A549 treated with CpdA at 1 μM for 4 hours (cell line): ENCODE data around the gene CLEC7A. TPM values are rescaled to one million over a fixed set of nuclear protein-coding genes. Genes with fewer than 3 reads are reported as not detected.

ENCODE experiments used
- total RNA-seq: library from RNA; stranded (reverse); fragments of 200-300 nt; extraction: Qiagen RNA extraction; gene quantifications from 5 replicates; pipeline ENCODE4 v1.2.3, GENCODE V29; 2022; ENCODE audit warnings: low read depth

The CLEC7A gene
- total RNA-seq: not detected in 5 replicates

DNA sequence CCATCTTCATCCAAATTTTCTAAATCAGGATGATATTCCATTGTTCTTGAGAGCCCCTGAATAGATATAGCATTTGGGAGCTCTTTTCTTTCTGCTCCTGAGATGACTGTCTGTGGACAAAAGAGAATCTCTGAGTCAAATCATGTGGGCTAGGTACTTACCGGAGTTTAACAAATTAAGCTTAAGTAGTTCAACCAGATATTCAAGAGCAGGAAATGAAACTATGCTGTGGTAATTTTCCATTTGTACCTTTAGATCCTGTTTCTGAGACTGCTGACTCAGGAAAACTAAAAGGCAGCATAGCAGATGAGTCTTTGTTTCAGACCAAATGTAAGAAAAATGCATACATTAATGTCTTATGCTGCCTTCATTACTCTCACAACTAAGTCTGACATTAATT, at the start of gene CLEC7A:
Gene CLEC7A, minus strand, starts transcription at position 158 of the 400 bp plus-strand sequence. Its CDS starts 117 bp downstream, at position 41.

GRCh38 chr12:10178821-10179220, 48.8 kb upstream of the CLEC7A start, which contains the start of gene TMEM52B:
Gene TMEM52B, plus strand, starts transcription at chr12:10179032. Its CDS starts 543 bp downstream, at chr12:10179575.

DNA sequence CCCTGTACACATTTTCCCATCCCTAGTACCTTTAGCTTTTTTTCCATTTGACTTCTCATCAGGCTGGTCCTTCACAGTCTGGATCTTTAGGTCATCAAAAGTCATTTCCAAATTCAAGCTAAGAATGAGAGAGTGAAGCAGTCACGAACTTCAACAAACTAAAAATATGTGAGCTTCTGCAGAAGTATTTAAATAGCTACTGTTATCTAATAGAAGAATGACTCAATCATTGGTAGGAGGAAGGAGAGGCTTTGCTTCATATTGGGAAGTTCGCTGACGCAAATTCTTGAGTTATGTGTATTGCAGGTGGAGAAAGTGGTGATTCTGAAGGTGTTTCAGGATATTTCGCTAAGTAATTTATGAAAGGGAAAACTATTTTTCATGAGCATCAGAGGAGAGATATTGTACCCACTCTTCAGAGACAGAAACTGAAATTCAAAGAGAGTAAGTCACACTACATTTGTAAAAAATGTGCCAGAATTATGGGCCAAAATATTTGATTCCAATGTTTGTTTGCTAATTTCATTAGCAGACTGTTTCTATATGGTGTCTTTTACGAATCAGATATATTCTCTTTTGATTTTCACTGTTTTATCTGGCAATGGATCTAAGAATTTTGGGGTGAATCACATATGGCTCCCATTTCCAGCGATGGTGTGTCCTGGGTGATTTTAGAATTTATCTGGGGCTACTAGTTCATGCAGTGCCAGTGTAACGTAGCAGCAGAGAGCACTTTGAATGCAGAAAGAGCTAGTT, 42.2 kb upstream of the CLEC7A start, which contains the start of gene OLR1:
Gene OLR1, minus strand, starts transcription at position 160 of the 756 bp plus-strand sequence. Its CDS starts 55 bp downstream, at position 105.

GRCh38 chr12:10098791-10099190, 31.2 kb downstream of the CLEC7A start, which contains the start of gene CLEC1A:
Gene CLEC1A, minus strand, starts transcription at chr12:10098985. Its CDS starts 63 bp downstream, at chr12:10098922.

Other genes starting within 250 kb of the CLEC7A start
- gene KLRF2, start 248.7 kb downstream of the CLEC7A start, total RNA-seq: not detected in 5 replicates
- gene CLEC2A, start 197.8 kb downstream of the CLEC7A start, total RNA-seq: not detected in 5 replicates
- not detected in 5 replicates for gene CLEC12A, start 158.8 kb downstream of the CLEC7A start, total RNA-seq
- gene CLEC1B, start 131.1 kb downstream of the CLEC7A start, total RNA-seq: not detected in 5 replicates
- gene CLEC12B, start 119.6 kb downstream of the CLEC7A start, total RNA-seq: not detected in 5 replicates
- gene CLEC9A, start 99.5 kb downstream of the CLEC7A start, total RNA-seq: not detected in 5 replicates
- not detected in 5 replicates for gene CLEC1A, start 31.2 kb downstream of the CLEC7A start, total RNA-seq
- 0.75 to 2.6 TPM (median 1.3 TPM) in 5 replicates for gene OLR1, start 41.9 kb upstream of the CLEC7A start, total RNA-seq
- 0.05 to 0.47 TPM (median 0.23 TPM) in 4 of 5 replicates, not detected in the other for gene TMEM52B, start 48.8 kb upstream of the CLEC7A start, total RNA-seq
- 33.3 to 46.8 TPM (median 43.1 TPM) in 5 replicates for gene GABARAPL1, start 82.7 kb upstream of the CLEC7A start, total RNA-seq
- gene KLRD1, start 177.7 kb upstream of the CLEC7A start, total RNA-seq: not detected in 5 replicates